DMS 273 (cell line): Measurements from ENCODE around the gene MAP4K2.
"Not testable (repeated sequence)": the region's sequence is repeated elsewhere in the genome, so short reads cannot be mapped to it uniquely, and the experiment has no call there.

ENCODE experiments used
- DNase-seq: peaks from one replicate; lab custom pipeline; 2025; ENCODE audit not compliant: unreplicated experiment; lab: John Stamatoyannopoulos, UW

MAP4K2 gene

DNA sequence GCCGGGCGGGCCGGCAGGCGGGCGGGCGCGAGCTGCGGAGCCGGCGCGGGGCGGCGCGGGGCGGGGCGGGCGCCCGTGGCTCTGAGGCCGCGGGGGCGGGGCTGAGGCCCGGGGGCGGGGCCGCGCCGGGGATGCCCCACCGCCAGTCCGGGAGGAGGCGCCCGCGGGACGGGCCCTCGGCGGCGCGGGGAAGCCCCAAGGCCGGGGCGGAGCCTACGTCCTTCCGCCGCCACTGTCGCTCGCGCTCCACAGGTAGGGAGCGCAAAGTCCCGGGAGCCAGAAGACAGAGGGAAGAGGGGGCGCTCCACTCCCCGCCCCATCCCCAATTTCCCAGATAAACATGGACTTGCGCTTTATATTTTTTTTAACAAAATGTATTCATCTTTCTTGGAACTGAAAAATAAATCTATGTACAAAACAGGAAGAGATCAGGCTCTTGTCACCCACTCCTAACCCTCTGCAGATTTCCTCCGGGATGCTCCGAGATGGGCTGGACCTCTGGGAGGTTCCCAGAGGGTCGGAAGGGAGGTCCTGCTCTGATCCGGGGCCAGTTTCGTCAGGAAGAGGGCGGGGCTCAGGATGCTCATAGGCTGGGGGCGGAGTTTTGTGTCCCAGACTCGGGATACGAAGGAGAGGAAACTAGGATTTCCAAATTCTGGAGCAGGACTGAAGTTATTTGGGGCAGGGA is at the start of gene MAP4K2:
MAP4K2 (minus strand) TSS at position 57 of the 688 bp plus-strand sequence. CDS start 65 bp downstream, outside the sequence.
- DNase-seq = peak; percentile 90

DNA sequence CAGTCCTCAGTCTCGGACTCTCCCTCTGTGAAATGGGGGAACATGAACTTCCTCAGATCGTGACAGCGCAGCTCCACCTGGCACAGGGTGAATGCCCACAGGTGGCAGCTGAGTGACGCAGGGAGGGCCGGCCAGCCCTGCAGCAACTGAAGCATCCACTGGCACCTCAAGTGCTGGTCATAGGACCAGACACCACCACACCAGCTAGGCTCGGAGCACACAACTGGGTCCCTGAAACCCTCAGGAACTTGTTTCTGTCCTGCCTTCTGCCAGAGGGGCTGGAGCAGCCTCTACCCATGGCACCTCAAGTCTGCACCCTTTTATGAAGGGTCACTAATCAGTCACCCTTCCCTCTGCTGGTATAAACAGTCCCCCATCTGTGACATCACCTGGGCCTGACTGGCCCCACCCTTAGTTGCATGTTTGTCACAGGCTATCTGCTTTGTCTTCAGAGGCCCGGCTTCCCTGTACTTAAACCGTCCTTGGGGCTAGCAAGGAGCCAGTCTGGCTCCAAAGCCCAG is 48.9 kb upstream of the MAP4K2 start:
- no peak for DNase-seq

DNA sequence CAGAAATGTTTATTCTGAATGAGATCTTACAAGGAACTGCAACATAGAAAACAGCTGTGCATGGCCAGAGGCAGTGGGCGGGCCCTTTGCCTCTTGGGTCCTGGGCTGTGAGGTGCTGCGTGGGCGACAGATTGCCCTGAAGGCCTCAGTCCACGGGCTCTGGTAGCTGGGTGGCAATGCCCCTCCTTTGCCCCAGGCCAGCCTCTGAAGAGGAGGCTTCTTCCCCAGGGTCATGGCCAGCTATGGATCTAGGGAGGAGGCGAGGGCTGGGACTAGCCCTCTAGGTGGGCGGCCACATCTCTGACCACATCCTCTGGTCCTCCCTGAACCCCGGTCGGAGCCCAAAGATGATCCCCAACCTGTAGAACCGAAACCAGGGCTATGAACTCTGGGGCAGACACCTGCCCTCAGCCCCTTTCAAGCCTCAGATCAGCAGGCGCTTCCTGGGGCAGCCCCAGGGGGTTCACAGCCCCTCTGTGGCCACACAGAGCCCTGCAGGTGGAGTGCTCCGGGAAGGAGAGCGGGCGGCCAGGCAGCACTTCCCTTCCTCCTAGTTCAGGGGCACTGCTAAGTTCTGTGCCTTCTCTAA is 48.1 kb upstream of the MAP4K2 start:
- DNase-seq = peak; percentile 36

DNA sequence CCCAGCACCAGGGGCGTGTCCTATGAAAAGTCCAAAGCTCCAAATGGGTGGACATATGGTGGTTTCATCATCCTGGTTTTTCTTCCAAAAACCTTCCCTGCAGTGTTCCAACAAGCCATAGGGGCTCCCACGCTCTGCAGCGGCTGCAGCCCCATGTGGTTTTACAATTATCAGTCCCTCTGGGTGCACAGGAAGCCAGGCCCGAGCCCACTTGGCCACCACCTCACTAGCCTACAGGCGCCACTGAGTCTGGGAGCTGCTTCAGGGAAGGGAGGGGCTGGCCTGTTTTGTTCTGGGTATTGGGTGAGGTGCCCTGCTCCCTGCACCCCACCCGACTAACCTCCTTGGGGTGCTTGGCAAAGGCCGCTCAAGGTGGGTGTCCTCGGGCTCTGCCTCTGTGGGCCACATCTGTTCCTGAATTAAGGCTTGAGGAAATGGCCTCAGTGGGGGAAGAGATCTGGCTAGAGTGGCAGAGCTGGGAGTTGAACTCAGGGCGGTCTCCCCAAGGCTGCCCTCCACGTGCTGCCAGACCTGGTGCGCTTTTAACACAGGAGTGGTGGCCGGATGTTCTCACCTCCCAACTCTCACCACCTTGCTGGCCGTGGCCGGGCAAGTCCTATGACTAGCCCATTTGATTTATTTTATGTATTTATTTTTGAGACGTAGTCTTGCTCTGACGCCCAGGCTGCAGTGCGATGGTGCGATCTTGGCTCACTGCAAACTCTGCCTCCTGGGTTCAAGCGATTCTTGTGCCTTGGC is 46.8 kb upstream of the MAP4K2 start:
- DNase-seq = peak; percentile 85

DNA sequence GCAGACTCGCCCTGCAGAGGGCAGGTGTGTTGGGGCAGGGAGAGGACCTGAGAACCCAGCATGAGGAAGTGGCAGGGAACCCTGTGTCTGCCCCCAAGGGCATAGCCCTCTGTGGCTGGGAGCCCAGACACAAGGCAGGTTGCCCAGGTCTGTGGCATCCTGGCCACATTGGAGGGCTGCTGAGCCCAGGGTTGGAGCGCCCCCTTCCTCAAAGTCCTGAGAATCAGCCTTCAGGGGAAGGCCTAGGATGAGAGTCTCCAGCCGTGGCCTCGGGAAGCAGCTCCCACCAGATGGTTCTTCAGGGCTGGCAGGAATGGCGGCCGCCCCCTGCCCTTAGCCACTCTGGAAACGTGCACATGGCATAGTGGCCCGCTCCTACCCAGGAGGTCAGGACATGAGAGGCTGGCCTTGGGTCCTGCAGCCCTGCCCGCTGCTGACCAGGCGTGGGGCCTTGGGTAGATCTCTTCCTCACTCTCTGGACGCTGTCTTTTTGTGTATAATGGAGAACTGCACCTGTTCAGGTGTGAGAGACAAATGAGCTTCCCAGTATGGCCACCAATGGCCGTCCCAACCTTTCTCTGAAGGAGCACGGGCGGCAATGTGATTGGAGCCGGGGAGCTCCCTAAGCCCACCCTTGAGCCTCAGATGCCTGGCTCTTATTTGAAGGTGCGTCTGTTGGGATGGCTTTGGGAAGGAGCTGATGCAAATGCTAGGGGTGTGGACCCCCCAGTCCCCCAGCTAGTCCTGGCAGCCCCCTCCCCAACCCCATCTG is 46.0 kb upstream of the MAP4K2 start:
- peak; percentile 76 for DNase-seq

DNA sequence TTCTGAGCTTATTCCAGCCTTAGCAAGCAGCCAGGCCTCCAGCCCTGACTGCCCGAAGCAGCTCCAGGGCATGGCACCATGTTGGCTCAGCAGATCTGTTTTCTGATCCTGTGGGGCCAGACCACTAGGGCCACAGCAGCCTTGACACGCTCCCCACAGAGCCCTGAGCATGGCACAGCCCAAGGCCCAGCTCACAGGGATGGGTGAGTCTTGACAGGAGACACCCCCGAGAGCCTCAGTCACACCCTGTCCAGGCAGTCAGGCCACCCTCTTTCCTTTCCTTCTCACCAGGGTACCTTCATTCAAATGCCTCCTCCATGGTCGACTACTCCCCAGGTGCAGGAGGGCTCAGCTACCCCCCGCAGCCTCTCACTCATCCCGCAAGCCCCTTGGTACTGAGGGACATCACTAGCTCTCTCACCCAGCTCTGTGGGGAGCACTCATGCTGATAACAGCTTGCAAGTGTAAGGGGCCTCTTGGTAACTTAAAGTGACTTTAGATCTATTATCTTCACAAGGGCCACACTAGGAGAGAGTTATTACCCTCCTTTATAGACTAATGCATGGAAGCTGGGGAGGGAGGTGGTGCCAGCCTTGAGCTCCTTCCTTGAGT is 45.3 kb upstream of the MAP4K2 start:
- no peak for DNase-seq

DNA sequence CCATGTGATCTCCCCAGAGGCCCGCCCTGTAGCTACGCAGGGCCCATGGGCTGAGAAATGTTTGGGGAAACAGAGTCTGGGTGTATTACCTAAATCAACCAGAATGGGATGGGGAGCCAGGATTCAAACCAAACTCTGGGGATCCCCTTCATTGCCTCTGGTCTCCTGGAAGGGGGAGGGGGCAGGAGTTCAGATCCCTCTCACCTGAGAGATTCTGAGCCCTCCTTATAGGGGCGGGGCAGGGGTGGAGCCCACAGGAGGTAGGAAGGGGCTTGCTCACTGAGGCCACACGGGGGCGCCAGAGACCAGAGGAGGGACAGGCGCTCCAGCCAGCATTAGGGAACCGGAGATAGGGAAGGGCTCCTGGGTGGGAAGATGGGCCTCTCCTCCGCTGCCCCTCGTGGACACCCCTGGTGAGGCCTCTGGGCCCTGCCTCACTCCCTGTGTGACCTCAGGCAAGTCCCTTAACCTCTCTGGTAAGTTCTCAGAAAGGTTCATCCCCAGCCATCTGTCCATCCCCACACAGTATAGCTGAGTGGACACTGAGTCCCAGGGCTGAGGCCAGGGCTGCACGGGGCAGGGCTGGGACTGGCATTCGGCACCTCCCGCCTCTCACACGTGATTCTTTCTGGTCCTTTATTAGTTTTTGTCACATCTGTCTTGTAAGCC is 44.1 kb upstream of the MAP4K2 start:
- DNase-seq = peak; percentile 95

DNA sequence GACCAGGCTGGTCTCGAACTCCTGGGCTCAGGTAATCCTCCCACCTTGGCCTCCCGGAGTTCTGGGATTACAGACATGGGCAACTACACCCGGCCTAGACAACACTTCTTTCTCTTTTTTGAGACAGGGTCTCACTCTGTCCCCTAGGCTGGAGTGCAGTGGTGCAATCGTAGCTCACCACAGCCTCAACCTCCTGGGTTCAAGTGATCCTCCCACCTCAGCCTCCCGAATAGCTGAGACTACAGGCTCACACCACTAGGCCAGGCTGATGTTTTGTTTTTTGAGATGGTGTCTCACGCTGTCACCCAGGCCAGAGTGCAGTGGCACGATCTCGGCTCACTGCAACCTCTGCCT is 42.7 kb upstream of the MAP4K2 start:
- not testable (repeated sequence) for DNase-seq

DNA sequence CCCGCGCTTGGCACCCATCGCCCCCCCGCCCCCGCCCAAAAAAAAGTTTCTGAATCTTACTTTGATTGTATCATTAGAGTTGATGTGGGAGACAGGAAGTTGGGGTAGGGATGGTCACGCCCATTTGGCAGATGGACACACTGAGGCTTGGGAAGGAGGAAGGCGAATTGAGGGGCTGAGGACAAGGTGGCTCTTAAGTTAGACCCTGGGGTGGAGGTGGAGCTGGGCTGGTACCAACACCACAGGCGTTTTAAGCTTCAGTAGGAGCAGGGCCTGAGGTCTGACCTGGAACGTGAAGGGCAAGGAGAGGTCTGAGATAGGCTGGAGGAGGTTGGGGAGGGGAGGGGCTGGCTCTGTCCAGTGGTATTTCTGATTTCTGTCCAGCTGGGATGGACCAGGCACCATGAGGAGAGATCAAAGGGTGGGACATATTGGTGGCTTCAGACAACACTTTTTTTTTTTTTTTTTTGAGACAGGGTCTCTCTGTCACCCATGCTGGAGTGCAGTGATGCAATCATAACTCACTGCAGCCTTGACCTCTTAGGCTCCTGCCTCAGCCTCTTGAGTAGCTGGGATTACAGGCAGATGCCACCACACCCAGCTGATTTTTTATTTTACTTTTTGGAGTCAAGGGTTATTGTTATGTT is 42.2 kb upstream of the MAP4K2 start:
- DNase-seq = no peak

DNA sequence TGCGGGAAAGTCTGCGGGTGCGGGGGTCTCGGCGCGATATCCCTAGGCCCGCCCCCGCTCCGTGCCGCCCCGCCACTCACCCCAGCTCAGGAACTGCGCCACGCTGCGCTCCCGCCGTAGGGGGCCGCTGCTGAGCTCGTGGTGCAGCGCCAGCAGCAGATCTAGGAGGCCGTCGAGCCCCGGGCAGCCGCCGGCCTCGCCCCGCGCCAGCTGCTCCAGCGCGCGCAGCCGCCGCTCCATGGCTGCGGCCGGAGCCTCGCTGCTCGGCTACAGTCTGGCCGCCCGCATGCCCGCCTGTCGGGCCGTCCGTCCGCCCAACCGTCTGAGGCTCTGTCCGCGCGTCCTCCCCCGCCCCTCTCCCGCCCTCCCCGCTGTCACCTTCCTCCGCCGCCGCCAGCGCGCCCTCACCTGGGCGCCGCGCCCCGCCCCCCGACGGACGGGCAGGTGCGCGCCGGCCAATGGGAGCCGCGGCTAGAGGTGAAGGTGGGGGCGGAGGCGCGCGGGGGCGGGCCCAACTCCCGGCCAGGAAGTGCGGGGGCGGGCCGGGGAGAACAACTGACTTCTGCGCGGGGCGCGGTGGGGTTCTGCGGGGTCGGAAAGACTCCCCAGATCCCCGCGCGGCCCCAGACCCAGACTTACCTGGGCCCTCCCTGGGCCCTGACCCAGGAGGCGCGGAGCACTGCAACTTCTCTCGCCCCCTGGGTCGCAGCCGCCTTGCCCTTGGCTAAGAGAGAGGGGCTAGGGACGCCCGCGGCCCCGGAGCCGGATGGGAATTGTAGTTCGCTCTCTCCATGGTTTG is 41.5 kb upstream of the MAP4K2 start, which contains the start of gene CDC42BPG:
CDC42BPG (minus strand) TSS at position 324 of the 799 bp plus-strand sequence; CDS start at position 240, 84 bp downstream.
- DNase-seq = peak; percentile 85

DNA sequence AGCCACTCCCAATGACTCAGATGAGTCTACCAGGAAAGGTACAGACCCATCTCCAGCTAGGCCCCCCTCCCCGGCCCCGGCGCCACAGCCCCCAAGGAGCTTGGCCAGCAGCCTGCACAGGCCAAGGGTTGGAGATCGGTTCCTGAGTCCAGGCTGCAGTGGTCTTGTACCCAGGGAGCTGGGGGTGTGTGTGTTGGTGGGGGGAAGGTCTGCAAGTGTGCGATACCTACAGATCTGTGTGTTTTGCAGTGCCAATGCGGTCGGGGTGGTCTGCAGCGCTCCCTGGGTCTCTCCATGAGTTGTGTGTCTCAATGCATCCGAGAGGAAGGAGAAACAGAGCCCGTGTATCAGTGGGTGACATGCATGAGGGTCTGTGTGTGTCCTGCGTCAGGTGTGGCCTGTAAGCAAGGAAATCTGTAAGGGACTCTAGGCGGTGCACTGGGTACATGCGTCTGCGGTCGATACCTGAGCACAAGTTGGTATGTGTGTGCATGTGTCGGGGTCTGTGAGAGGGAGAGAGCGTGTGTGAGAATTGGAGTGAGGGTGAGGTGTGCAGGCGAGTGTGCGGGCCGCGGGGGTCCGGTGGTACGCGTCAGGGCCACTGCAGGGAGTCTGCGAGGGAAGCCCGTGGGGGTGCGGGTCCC is 40.8 kb upstream of the MAP4K2 start:
- DNase-seq = no peak

DNA sequence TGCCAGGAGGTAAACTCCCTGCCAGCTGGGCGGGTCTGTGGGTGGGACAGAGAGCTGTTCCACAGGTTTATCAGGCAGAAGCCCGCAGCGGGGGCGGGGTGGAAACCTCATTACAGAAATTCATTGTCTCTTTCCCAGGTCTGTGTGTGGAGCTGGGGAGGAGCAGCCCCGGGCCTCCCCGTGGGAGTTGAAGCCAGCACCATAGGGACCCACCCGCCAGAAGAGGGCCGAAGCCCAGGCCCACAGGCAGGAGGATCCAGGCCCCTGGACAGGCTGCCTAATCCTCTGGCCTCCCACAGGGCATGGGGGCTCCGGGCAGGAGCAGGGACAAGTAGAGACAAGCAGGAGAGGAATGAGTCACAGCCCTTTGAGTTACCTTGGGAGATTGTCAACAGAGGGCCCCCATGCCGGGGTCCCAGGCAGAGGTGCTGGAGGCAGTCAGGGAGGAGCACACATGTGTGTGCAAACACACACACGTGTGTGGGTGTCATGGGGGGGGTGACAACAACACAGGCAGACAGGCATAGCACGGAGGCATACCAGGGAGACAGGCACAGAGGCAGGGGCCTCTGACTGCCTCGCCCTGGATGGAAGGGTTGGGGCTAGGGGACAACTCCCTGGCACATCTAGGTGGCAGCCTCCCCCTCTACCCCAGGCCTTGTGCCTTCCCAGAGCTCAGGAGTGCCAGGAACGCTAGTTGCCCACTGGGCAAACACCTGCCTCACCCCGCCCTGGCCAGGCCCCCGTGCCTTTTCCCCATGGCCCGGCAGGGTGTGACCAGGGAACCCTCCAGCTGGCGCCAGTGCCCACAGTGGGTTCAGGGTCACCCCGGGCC is 40.1 kb upstream of the MAP4K2 start:
- DNase-seq = peak; percentile 32

DNA sequence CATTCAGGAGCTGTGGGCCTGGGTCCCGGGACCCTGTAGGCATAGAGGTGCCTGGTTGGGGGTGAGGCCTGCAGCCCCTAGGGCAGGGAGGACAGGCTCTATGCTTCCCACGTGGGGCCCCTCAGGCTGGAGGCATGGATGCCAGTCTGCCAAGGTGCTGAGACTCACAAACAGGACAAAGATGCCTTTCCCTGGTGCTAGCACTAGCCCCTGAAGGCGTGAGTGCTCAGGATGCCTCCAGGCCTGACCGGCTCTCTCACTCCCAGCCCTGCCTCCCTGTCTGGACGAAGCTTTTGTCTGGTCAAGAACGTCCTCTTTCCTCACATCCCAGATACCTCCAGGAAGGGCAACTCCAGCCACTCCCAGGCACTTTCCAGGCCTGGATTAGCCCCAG is 39.3 kb upstream of the MAP4K2 start:
- no peak for DNase-seq

DNA sequence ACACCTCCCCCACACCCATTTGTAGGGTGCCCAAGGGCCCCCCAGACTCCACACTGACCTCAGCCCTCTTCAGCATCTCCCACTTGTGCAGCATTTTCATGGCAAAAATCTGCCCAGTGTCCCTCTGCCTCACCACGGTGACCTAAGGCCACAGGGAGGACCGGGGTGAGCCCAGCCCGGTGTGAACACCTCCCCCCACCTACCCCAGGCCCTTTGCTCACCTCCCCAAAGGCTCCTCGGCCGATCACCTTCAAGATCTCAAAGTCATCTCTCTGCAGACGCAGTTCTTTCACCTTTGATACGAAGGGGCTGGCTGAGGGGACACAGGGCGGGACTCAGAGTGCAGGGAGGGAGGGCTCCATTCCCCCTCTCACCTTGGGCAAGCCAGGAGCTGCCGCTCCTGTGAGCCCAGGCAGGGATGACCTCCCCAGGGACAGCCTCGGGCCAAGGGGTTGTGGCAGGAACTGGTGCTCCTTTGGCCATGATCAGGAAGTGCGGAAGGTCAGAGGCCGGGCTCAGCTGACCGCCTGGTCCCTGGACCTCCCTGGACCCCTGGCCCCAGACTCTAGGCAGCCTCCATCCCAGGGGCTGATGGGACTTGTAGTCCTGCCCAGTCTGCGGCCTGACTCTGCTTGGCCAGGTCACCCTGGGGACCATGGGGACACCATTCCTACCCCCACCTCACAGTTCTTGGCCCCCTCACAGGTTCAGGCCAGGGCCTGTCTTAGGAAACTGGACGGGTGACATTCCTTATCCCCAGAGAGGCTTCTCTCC is 38.8 kb upstream of the MAP4K2 start:
- no peak for DNase-seq

DNA sequence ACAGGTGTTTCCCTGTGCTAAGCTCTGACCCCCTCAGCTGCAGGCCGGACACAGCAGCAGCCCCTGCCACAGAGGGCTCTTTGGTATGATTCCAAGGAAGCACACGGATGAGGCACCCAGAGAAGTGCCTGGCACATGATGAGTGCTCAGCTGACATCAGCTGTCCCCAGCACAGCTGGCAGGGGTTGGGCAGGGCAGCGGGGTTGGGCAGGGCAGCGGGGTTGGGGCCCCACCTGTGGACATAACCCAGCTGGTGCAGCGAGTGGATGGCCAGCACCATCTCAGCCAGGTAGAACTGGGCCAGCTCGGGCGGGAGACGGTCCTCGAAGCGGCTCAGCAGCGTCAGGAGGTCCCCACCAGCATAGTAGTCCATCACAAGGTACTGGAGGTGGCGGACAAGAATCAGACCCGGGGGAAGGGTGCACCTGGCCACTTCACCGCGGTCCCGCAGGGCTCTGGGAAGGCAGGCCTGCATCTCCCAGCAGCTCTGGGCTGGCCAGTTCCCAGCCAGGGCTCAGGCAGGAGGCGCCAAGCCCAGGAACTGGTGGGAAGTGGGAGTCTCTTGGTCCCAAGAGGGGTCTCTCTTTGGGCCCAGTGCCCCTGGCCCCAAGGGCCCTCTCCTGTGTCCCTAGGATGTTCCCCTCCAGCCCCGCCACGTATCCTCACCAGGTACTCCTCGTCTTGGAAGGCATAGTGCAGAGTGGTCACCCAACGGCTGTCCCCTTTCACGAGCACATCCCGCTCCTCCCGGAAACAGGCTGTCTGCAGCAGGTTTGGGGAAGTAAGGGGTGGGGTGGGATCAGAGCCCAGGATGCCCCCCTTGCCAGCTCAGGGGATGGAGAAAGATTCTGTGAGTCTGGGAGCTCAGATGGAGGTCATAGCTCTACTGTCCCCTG is 37.1 kb upstream of the MAP4K2 start:
- DNase-seq = peak; percentile 33

DNA sequence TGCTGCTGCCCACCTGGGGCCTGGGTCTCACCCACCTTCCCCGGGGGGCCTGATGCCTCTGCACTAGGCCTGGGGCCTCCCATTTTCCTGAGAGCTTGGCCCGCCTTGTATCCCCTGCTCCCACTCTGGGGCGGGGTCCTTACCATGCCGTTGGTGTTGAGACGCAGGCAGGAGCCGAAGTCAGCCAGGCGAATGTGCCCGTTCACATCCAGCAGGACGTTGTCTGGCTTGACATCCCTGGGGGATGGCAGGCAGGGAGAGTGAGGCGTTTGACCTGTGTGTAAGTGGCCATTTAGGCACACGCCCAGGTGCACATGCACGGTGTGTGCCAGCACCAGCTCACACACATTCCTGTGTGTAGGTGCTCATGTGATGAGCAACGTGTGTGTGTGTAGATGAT is 36.3 kb upstream of the MAP4K2 start:
- no peak for DNase-seq
